ENCODE data around the gene TLL1.

DNA sequence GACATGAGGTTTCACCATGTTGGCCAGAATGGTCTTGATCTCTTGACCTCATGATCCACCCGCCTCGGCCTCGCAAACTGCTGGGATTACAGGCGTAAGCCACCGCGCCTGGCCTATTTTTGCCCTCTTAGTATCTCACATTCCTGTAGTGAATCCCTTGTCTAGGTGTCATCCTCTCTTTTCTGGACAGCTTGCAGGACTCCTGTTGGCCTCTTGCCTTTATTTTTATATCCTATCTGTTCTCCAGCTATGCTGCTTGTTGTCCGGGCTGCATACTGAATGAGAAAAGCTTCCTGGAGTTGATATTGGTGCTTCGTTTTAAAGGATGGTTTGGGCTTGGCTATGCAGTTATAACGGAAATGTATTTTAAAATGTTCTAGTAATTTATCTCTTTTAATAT, 148.6 kb downstream of the TLL1 start:
- TF ChIP-seq, protein P1, sequence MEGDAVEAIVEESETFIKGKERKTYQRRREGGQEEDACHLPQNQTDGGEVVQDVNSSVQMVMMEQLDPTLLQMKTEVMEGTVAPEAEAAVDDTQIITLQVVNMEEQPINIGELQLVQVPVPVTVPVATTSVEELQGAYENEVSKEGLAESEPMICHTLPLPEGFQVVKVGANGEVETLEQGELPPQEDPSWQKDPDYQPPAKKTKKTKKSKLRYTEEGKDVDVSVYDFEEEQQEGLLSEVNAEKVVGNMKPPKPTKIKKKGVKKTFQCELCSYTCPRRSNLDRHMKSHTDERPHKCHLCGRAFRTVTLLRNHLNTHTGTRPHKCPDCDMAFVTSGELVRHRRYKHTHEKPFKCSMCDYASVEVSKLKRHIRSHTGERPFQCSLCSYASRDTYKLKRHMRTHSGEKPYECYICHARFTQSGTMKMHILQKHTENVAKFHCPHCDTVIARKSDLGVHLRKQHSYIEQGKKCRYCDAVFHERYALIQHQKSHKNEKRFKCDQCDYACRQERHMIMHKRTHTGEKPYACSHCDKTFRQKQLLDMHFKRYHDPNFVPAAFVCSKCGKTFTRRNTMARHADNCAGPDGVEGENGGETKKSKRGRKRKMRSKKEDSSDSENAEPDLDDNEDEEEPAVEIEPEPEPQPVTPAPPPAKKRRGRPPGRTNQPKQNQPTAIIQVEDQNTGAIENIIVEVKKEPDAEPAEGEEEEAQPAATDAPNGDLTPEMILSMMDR (IDR thresholded peaks at IDR 0.05; ENCODE audit: low read depth, low read length) = no peak
- TF ChIP-seq POLR2A (IDR thresholded peaks at IDR 0.05; ENCODE audit: extremely low read depth, insufficient read length) (no peak), MYC (IDR thresholded peaks at IDR 0.05; ENCODE audit: low read depth, low read length) (no peak)
